CD4-positive, alpha-beta T cell (primary cell): ENCODE measurements around the gene SLC6A3. TPM values are rescaled to one million over a fixed set of nuclear protein-coding genes. Genes with fewer than 3 reads are reported as not detected.
A peak's percentile ranks its signal among the peaks of the same experiment; 100 is the strongest.
"Not testable (repeated sequence)": the region's sequence is repeated elsewhere in the genome, so short reads cannot be mapped to it uniquely, and the experiment has no call there.

Experiments used
- ATAC-seq: fragments of 200-7000 bp; cut with Tn5 transposase; one replicate; pipeline ENCODE4 v1.10.0; 2022; ENCODE audit warnings: mild to moderate bottlenecking; ENCODE audit not compliant: poor library complexity
- CTCF ChIA-PET: fragments of 350-600 bp; sonication (Branson Sonifier 250); formaldehyde crosslinking; loops from one replicate; lab custom pipeline; 2021; ENCODE audit warnings: antibody characterized with exemption, inconsistent platforms; lab: Charles Lee
- POLR2A ChIA-PET: fragments of 350-600 bp; sonication (Branson Sonifier 250); formaldehyde crosslinking; loops from one replicate; lab custom pipeline; 2021; ENCODE audit warnings: antibody characterized with exemption, inconsistent platforms; lab: Charles Lee
- DNase-seq, 14 experiments: peaks; one replicate each; pipeline ENCODE4 v3.0.0-alpha.2; 2013 to 2020; ENCODE audit warnings: mixed read lengths in 2 of 14
- H3K27ac ChIP-seq, 2 donors: one replicate each; pipeline versions ENCODE4 v1.5.1 to v1.7.0; 2013; ENCODE audit warnings: low read length in 2 of 2, low read depth in 1 of 2, mild to moderate bottlenecking in 1 of 2
- H3K27me3 ChIP-seq, 2 experiments: 1 replicate in 1 of 2; 2 replicates in 1 of 2; pipeline versions ENCODE4 v1.6.1 to v1.7.0; 2013; ENCODE audit warnings: low read length in 2 of 2, control low read depth in 1 of 2, mild to moderate bottlenecking in 1 of 2, moderate library complexity in 1 of 2; ENCODE audit not compliant: insufficient read depth in 2 of 2, control insufficient read depth in 1 of 2
- H3K36me3 ChIP-seq: one replicate; pipeline ENCODE4 v1.6.1; 2013; ENCODE audit warnings: low read length, control low read depth; ENCODE audit not compliant: insufficient read depth
- H3K4me1 ChIP-seq: one replicate; pipeline ENCODE4 v1.6.1; 2013; ENCODE audit warnings: low read length, control low read depth; ENCODE audit not compliant: insufficient read depth
- H3K4me3 ChIP-seq: one replicate; pipeline ENCODE4 v1.5.1; 2013; ENCODE audit warnings: mild to moderate bottlenecking, low read length, moderate library complexity
- H3K9me3 ChIP-seq, 2 experiments: 1 replicate in 1 of 2; 2 replicates in 1 of 2; pipeline versions ENCODE4 v1.6.1 to v1.7.0; 2013; ENCODE audit warnings: low read length in 2 of 2, mild to moderate bottlenecking in 2 of 2, control low read depth in 1 of 2, moderate library complexity in 1 of 2; ENCODE audit not compliant: control insufficient read depth in 1 of 2, insufficient read depth in 1 of 2
- H3K27ac Mint-ChIP-seq: one replicate; pipeline ENCODE4 v1.8.0; 2020; ENCODE audit warnings: mixed read lengths
- H3K27me3 Mint-ChIP-seq: one replicate; pipeline ENCODE4 v1.8.0; 2021; ENCODE audit warnings: mixed read lengths
- H3K36me3 Mint-ChIP-seq: one replicate; pipeline ENCODE4 v1.8.0; 2021; ENCODE audit warnings: low read depth, mixed read lengths
- H3K4me1 Mint-ChIP-seq: one replicate; pipeline ENCODE4 v1.8.0; 2021; ENCODE audit warnings: low read depth, mixed read lengths
- H3K4me3 Mint-ChIP-seq: one replicate; pipeline ENCODE4 v1.8.0; 2020; ENCODE audit warnings: mild to moderate bottlenecking, mixed read lengths
- H3K9me3 Mint-ChIP-seq: one replicate; pipeline ENCODE4 v1.8.0; 2020; ENCODE audit warnings: mixed read lengths
- intact Hi-C, 2 experiments: fragments of 100-400 bp; cut with DNase I in 1 of 2; cut with micrococcal nuclease in 1 of 2; formaldehyde crosslinking; loops; one replicate each; pipeline versions ENCODE4 v1.15.1 to v1.9.0; 2023 to 2025; cut with DNase I, micrococcal nuclease
- total RNA-seq, 174 experiments: library from RNA in 2 of 174; stranded (reverse) in 2 of 174; gene quantifications; one replicate each; pipeline ENCODE4 v1.2.3 and lab custom pipeline; 2021 to 2026
- TF ChIP-seq, protein P1 (sequence below): fragments of 200-600 bp; IDR thresholded peaks from one replicate; pipeline ENCODE4 v1.8.0; 2022; ENCODE audit warnings: antibody characterized with exemption, mild to moderate bottlenecking

Gene SLC6A3
- total RNA-seq, 2 experiments from 2014 or later: 0.08 TPM; not detected in 1

DNA sequence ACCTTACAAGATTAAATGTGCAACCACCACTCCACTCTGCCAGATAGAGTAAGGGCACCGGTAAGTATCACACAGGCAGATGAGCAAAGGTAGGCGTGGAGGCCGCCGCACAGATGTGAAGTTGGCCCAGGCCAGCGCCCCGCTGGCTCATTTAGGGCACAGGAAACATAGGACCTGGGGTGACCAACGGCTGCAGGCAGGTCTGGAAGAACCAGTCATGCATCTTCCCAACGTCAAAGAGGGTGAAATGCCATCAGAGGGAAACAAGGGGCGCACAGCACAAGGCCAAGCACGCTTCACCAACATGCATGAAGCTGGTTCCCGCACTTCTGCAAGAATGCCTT, 31.7 kb upstream of the SLC6A3 start:
- no peak overlapping the region for H3K4me3 Mint-ChIP-seq
- peaks cover 50% of the 10 kb centered on the region for H3K36me3 Mint-ChIP-seq
- TF ChIP-seq, protein P1, sequence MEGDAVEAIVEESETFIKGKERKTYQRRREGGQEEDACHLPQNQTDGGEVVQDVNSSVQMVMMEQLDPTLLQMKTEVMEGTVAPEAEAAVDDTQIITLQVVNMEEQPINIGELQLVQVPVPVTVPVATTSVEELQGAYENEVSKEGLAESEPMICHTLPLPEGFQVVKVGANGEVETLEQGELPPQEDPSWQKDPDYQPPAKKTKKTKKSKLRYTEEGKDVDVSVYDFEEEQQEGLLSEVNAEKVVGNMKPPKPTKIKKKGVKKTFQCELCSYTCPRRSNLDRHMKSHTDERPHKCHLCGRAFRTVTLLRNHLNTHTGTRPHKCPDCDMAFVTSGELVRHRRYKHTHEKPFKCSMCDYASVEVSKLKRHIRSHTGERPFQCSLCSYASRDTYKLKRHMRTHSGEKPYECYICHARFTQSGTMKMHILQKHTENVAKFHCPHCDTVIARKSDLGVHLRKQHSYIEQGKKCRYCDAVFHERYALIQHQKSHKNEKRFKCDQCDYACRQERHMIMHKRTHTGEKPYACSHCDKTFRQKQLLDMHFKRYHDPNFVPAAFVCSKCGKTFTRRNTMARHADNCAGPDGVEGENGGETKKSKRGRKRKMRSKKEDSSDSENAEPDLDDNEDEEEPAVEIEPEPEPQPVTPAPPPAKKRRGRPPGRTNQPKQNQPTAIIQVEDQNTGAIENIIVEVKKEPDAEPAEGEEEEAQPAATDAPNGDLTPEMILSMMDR: no peak
- H3K4me1 ChIP-seq: peaks cover 6% of the 10 kb centered on the region
- no peak overlapping the region for H3K27ac ChIP-seq
- ChIA-PET POLR2A (no interaction called here), CTCF (no interaction called here)
- intact Hi-C loops: no loop called here
- H3K4me3 ChIP-seq: no peak overlapping the region
- no peak overlapping the region for H3K27ac Mint-ChIP-seq
- DNase-seq (no peak), ATAC-seq (no peak)
- H3K4me1 Mint-ChIP-seq: no peaks in the 10 kb centered on the region
- no peaks in the 10 kb centered on the region for H3K9me3 Mint-ChIP-seq
- H3K27me3 Mint-ChIP-seq: no peaks in the 10 kb centered on the region
- no peaks in the 10 kb centered on the region for H3K9me3 ChIP-seq
- peaks cover 51% of the 10 kb centered on the region for H3K36me3 ChIP-seq
- H3K27me3 ChIP-seq: no peaks in the 10 kb centered on the region

DNA sequence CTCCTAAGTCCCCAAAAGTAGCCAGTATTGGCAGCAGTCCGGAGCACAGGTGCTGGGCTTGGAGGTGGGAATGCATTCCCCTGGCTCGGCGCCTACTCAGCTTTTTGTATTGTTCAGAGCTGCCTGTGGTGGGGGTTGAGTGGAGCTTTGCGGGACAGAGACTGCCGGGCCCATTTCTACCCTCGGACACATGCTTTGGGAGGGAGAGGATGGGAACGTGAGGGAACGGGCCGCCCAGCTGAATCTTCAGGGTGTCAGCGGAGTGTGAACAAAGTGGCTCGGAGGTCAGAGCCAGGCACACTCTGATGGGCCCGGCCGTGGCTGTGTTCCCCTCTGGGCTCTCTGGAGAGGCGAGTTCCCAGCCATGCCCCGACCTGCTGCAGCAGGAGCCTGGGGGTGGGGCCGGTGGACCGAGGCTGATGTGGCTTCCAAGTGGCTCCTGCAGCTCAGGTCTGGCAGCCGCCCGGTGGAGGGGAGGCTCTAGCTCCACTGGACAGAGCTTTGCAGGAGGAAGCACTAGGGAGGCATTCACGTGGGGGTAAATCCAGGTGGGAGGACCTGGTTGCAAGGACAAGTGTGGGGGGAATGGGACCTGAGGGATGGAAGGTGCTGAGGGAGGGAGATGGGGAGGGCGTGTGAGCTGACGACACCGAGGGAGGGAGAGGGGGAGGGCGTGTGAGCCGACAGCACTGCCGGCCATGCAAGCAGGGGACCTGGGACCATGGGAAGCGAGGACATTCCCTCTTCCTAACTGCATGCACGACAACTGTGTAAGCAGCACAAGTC, 31.1 kb upstream of the SLC6A3 start:
- H3K36me3 Mint-ChIP-seq: peaks cover 50% of the 10 kb centered on the region
- peaks cover 51% of the 10 kb centered on the region for H3K36me3 ChIP-seq
- H3K27ac Mint-ChIP-seq: no peak overlapping the region

DNA sequence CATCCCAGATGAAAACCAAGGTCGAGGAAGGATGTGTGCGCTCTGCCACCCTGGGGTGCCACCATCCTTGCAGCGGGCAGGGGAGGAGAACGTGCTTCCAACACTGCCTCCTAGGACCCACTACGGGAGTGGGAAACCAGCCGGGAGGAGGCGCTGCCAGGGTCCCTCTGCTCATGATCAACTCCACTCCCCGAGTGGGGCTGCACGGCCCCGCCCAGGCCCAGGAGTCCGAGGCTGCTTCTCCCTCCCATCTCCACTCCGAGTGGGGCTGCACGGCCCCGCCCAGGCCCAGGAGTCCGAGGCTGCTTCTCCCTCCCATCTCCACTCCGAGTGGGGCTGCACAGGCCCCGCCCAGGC, 30.3 kb upstream of the SLC6A3 start:
- H3K27ac ChIP-seq, H3K27me3 ChIP-seq, H3K4me1 ChIP-seq, H3K27me3 Mint-ChIP-seq, POLR2A ChIA-PET, H3K9me3 Mint-ChIP-seq, H3K4me3 Mint-ChIP-seq, H3K27ac Mint-ChIP-seq, H3K9me3 ChIP-seq, ATAC-seq, H3K4me3 ChIP-seq, H3K4me1 Mint-ChIP-seq, intact Hi-C loops, CTCF ChIA-PET: not testable (repeated sequence)
- H3K36me3 Mint-ChIP-seq: peaks cover 49% of the 10 kb centered on the region
- DNase-seq: peak in 1 of 14 experiments; percentile 21
- H3K36me3 ChIP-seq: peaks cover 55% of the 10 kb centered on the region

More for the DNA sequence above, 31.1 kb upstream of the SLC6A3 start:
- TF ChIP-seq, protein P1: no peak
- Histone ChIP-seq H3K27me3 (no peaks in the 10 kb centered on the region), H3K9me3 (no peaks in the 10 kb centered on the region), H3K4me3 (no peak overlapping the region), H3K27ac (no peak overlapping the region), H3K4me1 (peaks cover 6% of the 10 kb centered on the region)
- Mint-ChIP-seq H3K27me3 (no peaks in the 10 kb centered on the region), H3K4me1 (no peaks in the 10 kb centered on the region), H3K9me3 (no peaks in the 10 kb centered on the region), H3K4me3 (no peak overlapping the region)
- intact Hi-C loops: no loop called here
- DNase-seq (peak in 1 of 14 experiments; percentile 7), ATAC-seq (no peak)
- ChIA-PET CTCF (no interaction called here), POLR2A (no interaction called here)
